Measurements from ENCODE around the gene ANKRD13A.

GRCh38 chr12:109987615-109988014, 11.6 kb upstream of the ANKRD13A start:
- TF ChIP-seq FOS (IDR thresholded peaks at IDR 0.05; ENCODE audit: borderline replicate concordance, insufficient read depth, low read length) (no peak), POLR2A (IDR thresholded peaks at IDR 0.05; ENCODE audit: low read depth, low read length) (no peak)
